GM13976 (cell line): Measurements from ENCODE around the gene GRID1.
A peak's percentile ranks its signal among the peaks of the same experiment; 100 is the strongest.

Experiments used
- DNase-seq: peaks from one replicate; pipeline ENCODE4 v3.0.0; 2012; ENCODE audit warnings: low spot score
- CTCF ChIP-seq: IDR thresholded peaks from 2 replicates; pipeline ENCODE4 v1.5.1; 2012; ENCODE audit warnings: borderline replicate concordance, mild to moderate bottlenecking; ENCODE audit not compliant: insufficient read depth; ENCODE audit errors: extremely low read depth, missing control alignments, control extremely low read depth
- in situ Hi-C: fragments of 300-500 bp; cut with MboI; formaldehyde crosslinking; loops from one replicate; pipeline ENCODE4 v1.12.0; 2022; ENCODE audit warnings: low sequenced_read_pairs, mixed read lengths, inconsistent platforms; ENCODE audit not compliant: unreplicated experiment

Gene GRID1

DNA sequence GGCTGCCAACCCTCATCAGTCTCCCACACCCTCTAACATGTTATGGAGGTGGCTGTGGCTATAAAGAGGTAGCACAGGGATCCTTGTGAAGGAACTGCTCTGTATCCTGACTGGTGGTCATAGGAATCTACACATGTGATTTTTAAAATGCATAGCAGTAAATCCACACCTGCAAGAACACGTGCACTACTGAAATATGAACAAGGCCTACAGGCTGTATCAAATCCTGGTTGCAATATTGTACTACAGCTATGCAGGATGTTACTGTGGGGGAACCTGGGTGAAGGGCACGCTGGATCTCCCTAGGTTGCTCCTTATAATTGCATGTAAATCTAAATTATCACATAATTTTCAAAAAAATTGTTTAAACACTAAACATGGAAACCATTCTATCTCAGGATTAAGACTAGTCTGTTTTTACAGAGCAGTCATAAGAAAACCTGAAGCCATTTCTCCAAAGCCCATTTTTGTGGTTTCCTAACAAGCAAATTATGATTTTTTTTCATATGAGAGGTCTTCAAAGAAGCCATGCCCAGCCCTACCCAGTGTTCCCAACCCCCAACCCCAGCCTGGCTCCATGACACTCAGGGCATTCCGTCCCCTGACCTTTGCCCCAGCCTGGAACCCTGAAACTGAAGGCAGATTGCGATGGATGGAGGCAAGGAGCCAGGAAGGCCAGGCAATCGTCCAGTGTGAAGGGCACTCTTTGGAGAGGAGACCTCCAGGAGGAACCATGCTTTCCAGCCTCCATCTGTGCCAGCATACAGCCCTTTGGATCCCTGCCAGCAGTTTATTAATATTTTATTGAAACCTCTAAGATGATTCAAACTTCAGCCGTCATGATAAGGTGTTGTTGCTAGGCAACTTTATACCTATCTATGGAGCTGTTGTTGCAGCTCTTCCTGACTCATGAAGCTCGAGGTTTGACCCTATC, 161.0 kb downstream of the GRID1 start:
- TF ChIP-seq CTCF = no peak
- no peak for DNase-seq
- in situ Hi-C loops = no loop called here

GRCh38 chr10:86204421-86205305, 161.9 kb downstream of the GRID1 start:
- TF ChIP-seq CTCF = no peak
- in situ Hi-C loops = no loop called here
- DNase-seq = no peak

DNA sequence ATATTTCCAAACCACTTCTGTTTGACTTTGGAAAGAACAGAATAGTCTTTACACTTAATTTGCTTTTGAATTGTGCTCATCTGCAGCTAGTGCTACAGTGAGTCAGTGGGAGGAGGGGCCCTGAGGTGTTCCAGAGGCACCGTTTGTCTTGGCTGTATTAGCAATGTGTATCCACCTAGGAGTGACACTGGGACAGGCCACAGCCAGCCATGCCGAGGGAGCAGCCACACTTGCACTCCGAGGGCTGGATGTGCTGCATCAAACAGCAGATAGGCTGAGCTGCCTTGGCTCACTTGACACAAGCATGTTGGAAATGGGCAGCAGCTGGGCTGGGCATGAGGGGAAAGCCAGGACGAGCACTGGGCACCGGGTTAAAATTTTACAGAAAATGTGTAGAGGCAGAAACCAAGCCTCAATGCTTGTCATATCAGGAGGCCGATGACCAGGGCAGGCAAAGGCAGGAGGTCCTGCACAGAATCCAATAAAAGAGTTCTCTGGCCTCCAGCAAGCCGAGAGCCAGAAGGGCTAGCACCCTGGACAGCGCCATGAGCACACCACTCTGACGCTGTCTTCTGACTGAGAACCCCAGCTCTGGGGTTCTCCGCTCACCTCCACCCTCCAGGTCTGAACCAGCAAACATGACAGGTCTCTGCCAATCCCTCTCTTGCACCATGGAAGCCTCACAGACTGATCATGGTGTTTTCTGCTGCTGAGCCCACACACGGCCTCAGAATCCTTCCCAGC, 163.3 kb downstream of the GRID1 start:
- in situ Hi-C loops = no loop called here
- DNase-seq = peak; percentile 67

DNA sequence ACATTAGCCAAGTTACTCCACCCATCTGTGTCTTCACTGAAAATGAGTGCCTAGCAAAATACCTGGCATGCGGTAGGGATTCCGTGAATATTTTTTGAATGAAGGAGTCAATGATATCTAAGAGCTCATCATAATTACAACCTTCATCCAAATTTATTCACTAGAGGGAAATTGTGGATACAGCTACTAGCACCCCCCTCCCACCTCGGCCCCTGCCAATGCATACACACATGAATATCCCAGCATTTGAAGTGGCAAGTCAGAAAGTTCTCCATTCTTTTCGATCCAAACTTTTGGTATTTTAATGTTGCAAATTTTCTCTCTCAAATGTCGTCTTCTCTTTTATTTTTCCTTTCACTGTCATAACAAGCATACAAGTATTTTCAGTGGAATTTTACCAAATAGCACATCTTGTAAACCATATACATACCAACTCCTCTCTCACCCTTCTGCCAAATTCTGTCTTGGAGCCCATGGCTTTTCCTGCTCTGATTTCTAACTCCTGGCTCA, 164.3 kb downstream of the GRID1 start:
- no peak for DNase-seq
- no peak for TF ChIP-seq CTCF
- in situ Hi-C loops = no loop called here

More for the DNA sequence above, 163.3 kb downstream of the GRID1 start:
- TF ChIP-seq CTCF = no peak

DNA sequence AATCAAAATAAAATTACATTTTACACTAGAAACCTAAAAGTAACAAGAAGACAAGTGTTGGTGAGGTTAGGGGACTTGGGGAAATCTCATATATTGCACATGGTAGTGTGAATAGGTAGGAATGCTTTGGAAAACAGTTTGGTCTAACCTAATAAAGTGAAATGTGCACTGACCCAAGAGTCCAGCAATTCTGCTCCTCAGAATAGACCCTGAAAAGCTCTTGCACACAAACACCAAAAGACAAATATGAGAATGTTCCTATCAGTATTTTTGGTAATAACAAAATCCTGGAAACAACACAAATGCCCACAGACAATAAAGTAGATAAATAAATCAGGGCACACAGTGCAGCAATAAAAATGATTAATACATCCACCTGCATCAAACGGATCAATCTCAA, 165.7 kb downstream of the GRID1 start:
- no peak for TF ChIP-seq CTCF
- in situ Hi-C loops = no loop called here
- DNase-seq = no peak

DNA sequence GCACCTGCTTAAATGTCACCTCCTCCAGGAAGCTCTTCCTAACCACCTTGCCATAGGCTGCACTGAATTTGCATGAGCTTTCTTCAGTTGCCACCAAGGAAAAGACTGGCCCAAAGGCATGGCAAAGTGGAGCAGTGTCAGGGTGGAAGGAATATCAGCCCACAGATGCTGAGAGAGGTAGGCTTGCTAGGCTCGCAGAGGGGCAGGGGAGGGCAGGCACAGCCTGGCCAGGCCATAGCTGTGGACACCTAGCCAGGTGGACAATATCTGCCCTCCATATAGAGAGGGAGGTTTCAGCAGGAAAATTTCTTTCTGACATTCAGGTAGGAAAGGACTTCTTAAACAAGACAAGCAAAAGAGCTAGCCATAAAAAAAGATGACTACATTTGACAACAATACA, 166.3 kb downstream of the GRID1 start:
- DNase-seq = no peak
- in situ Hi-C loops = no loop called here
- TF ChIP-seq CTCF = no peak
